ENCODE data around the gene SAA1.
"Not testable (repeated sequence)": the region's sequence is repeated elsewhere in the genome, so short reads cannot be mapped to it uniquely, and the experiment has no call there.

The SAA1 gene

DNA sequence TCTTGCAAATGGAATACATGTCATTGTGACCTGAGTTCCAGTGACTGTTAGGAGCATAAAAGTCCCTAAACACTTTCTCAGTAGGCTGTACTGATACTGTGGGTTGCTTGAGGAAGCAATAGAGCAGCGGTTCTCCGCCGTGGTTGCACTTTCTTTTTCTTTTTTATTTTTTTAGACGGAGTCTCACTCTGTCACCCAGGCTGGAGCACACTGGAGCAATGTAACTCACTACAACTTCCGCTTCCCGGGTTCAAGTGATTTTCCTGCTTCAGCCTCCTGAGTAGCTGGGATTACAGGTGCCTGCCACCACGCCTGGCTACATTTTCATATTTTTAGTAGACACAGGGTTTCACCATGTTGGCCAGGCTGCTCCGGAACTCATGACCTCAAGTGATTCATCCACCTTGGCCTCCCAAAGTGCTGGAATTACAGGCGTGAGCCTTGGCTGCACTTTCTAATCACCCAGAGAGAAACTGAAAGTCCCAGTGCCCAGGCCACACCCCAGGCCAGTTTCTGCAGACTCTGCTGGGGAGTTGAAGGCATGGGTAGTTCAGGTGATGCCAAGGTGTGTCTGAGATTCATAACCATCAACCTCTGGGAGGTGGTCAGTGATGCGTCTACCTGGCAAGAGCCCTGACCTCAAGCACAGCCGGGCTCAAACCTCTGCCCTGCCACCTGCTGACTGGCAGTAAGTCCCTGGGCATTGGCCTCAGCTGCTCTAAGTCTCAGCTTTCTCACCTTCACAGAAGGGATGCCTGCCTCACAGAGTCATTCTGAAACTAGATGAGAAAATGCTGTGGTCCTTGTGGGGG, 19.5 kb upstream of the SAA1 start:
- H3K4me1 ChIP-seq (ENCODE audit: insufficient read depth, low read length); H3K9me3 ChIP-seq (ENCODE audit: control insufficient read depth, insufficient read depth, low read length); H3K36me3 ChIP-seq (ENCODE audit: insufficient read depth, low read length); H3K9ac ChIP-seq (ENCODE audit: low read depth, low read length): not testable (repeated sequence)

DNA sequence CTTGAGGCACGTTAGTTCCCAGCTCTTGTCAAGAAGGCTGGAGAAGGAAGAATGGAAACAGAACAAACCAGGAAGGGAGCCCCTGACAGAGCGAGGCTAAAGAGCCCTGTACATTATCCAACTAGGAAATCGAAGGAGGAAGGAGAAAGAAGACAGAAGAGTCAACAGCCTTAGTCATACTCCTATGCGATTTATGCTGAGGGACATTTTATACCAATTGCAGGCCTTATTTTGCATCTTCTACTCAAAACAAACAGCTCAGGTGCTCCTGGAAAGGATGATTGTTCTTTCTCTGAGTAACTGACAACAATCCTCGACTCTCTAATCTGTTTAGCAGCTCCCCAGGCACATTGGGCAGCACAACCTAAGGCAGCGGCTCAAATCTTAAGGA, 18.9 kb upstream of the SAA1 start:
- H3K36me3 ChIP-seq (ENCODE audit: insufficient read depth, low read length); H3K9ac ChIP-seq (ENCODE audit: low read depth, low read length): not testable (repeated sequence)

DNA sequence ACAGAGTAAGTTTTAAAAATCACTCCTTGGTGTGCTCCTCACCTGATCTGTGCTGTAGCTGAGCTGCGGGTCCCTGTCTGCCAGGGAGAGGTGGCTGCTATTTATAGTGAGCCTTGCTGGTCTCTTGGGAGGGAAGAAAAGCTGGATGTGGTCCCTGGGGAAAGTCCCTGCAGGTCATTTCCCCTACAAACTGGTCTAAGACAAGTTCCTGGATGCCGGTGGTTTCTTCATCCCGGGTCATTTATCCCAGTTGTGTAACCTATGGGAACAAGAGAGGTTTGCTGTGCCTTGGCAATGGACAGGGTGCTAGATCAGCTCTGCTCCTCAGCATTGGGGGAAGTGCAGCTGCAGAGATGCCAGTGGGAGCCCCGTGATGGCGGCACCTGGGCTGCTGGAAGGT, 17.5 kb upstream of the SAA1 start, which contains the start of gene SAA2:
Gene SAA2, minus strand, starts transcription at position 108 of the 400 bp plus-strand sequence. CDS start 657 bp downstream, outside the sequence.
- no peak within 1 kb of the TSS for H3K9ac ChIP-seq (ENCODE audit: low read depth, low read length)
- H3K4me1 ChIP-seq (ENCODE audit: insufficient read depth, low read length), result no peaks in the 10 kb centered on the region
- H3K9me3 ChIP-seq (ENCODE audit: control insufficient read depth, insufficient read depth, low read length), result no peaks in the 10 kb centered on the region
- H3K36me3 ChIP-seq (ENCODE audit: insufficient read depth, low read length), result no peaks in the 10 kb centered on the region

More for the DNA sequence above, 18.9 kb upstream of the SAA1 start:
- H3K4me1 ChIP-seq (ENCODE audit: insufficient read depth, low read length); H3K9me3 ChIP-seq (ENCODE audit: control insufficient read depth, insufficient read depth, low read length): not testable (repeated sequence)

DNA sequence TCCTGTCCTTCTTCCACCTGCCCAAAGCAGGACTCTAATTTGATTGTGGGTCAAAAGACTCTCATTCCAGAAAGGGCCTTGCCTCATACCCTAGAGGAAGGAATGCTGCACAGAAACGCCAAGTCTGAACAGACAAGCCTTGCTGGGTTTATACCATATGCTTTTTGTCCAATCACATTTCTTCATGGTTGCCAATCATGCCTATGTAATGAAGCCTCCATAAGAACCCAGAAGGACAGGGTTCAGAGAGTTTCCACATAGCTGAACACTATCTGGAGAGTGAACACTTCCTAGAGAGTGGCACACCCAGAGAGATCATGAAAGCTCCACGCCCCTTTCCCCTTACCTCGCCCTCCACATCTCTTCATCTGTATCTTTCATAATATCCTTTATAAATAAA, 12.8 kb upstream of the SAA1 start:
- Histone ChIP-seq H3K4me1 (ENCODE audit: insufficient read depth, low read length) (no peaks in the 10 kb centered on the region), H3K9ac (ENCODE audit: low read depth, low read length) (no peak overlapping the region), H3K36me3 (ENCODE audit: insufficient read depth, low read length) (no peaks in the 10 kb centered on the region), H3K9me3 (ENCODE audit: control insufficient read depth, insufficient read depth, low read length) (no peaks in the 10 kb centered on the region)

DNA sequence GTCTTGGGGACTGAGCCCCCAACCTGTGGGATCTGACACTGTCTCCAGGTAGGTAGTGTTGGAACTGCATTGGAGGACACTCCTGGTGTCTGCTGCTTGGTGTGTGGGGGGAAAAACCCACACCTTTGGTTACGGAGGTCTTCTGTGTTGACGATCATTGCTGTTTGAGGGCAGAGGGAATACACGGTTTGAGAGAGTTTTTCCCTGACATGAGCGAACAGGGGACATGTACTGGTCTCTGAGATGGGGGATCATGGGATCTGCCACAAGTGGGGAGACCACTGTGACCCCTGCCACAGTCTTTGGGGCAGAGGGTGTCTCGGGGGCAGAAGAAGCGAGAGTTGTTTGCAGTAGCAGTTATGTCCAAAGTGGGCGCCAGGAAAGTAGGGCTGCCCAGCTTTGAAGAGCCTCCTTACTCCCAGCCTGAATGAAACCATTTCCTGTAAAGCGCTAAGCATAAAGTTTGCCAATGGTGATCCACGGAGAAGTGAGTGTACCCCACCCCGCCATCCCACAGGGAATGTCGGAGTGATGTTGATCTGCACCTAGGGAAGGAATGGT, 12.2 kb upstream of the SAA1 start:
- Histone ChIP-seq H3K36me3 (ENCODE audit: insufficient read depth, low read length) (no peaks in the 10 kb centered on the region), H3K9me3 (ENCODE audit: control insufficient read depth, insufficient read depth, low read length) (no peaks in the 10 kb centered on the region), H3K9ac (ENCODE audit: low read depth, low read length) (no peak overlapping the region), H3K4me1 (ENCODE audit: insufficient read depth, low read length) (no peaks in the 10 kb centered on the region)

DNA sequence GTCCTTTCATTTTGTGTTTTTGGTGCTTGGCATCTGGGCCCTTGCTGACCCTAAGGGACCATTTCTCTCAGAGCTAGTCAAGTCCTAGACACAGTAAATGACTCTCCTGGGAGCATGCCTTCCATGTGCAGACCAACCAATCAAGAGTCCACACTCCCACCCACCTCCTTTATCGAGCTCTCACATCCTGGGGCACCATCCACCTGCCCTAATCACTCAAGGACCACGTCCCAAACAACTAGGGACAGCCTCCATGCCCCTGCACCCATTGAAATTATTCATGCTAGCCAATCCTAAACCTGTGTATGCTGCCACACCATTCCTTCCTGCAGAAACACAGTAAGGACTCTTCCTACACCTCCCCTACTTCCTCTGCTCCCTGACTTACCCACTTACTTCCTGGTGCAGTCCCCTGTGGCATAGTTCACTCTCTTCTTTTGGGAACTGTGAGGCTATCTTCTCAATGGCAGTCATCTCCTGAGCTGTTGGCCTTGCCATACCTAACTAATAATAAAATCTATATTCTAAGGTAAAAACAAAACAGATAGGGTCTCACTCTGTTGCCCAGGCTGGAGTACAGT, 11.2 kb upstream of the SAA1 start:
- no peaks in the 10 kb centered on the region for H3K9me3 ChIP-seq (ENCODE audit: control insufficient read depth, insufficient read depth, low read length)

DNA sequence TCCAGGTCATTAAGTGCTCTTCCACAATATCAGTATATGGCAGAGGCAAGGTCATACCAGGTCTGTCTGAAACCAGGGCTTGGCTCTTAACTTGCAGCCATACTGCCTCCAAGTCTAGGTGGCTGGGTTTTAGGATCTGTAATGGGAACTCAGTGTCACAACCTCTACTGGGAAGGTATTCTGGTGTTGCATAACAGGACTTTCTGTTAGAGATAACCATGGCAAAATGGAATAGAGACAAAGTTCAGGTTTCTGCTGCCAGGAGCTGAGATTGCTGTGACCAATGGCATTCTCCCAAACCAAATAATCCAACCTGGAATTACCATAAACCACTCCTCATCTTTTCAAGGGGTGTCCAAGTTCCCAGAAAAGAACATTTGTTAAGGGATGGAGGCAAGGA, 6.8 kb upstream of the SAA1 start:
- Histone ChIP-seq H3K9me3 (ENCODE audit: control insufficient read depth, insufficient read depth, low read length) (no peaks in the 10 kb centered on the region), H3K4me1 (ENCODE audit: insufficient read depth, low read length) (no peaks in the 10 kb centered on the region), H3K9ac (ENCODE audit: low read depth, low read length) (no peak overlapping the region)

More for the DNA sequence above, 11.2 kb upstream of the SAA1 start:
- H3K9ac ChIP-seq (ENCODE audit: low read depth, low read length), result no peak overlapping the region
- H3K36me3 ChIP-seq (ENCODE audit: insufficient read depth, low read length), result no peaks in the 10 kb centered on the region
- no peaks in the 10 kb centered on the region for H3K4me1 ChIP-seq (ENCODE audit: insufficient read depth, low read length)

DNA sequence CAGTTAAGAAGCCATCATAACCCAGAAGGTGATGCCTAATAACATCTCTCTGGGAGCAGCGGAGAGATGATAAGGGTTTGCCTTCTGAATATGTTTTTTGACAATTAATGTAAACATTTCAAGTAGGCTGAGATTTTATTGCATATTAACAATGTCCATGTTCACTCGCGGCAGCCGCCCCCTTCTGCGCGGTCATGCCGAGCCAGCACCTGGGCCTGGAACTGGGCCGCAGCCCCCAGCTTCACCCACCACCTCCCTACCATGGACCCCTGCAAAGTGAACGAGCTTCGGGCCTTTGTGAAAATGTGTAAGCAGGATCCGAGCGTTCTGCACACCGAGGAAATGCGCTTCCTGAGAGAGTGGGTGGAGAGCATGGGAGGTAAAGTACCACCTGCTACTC, 4.3 kb upstream of the SAA1 start:
- H3K9me3 ChIP-seq (ENCODE audit: control insufficient read depth, insufficient read depth, low read length), result no peaks in the 10 kb centered on the region
- no peak overlapping the region for H3K9ac ChIP-seq (ENCODE audit: low read depth, low read length)
- no peaks in the 10 kb centered on the region for H3K4me1 ChIP-seq (ENCODE audit: insufficient read depth, low read length)
- no peaks in the 10 kb centered on the region for H3K36me3 ChIP-seq (ENCODE audit: insufficient read depth, low read length)

More for the DNA sequence above, 6.8 kb upstream of the SAA1 start:
- H3K36me3 ChIP-seq (ENCODE audit: insufficient read depth, low read length), result no peaks in the 10 kb centered on the region

DNA sequence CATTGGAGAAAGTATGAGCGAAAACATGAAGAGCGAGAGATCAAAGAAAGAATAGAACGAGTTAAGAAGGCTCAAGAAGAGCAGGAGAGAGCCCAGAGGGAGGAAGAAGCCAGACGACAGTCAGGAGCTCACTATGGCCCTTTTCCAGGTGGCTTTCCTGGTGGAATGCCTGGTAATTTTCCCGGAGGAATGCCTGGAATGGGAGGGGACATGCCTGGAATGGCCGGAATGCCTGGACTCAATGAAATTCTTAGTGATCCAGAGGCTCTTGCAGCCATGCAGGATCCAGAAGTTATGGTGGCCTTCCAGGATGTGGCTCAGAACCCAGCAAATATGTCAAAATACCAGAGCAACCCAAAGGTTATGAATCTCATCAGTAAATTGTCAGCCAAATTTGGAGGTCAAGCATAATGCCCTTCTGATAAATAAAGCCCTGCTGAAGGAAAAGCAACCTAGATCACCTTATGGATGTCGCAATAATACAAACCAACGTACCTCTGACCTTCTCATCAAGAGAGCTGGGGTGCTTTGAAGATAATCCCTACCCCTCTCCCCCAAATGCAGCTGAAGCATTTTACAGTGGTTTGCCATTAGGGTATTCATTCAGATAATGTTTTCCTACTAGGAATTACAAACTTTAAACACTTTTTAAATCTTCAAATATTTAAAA, 3.2 kb upstream of the SAA1 start:
- H3K36me3 ChIP-seq (ENCODE audit: insufficient read depth, low read length); H3K4me1 ChIP-seq (ENCODE audit: insufficient read depth, low read length); H3K9me3 ChIP-seq (ENCODE audit: control insufficient read depth, insufficient read depth, low read length): not testable (repeated sequence)

DNA sequence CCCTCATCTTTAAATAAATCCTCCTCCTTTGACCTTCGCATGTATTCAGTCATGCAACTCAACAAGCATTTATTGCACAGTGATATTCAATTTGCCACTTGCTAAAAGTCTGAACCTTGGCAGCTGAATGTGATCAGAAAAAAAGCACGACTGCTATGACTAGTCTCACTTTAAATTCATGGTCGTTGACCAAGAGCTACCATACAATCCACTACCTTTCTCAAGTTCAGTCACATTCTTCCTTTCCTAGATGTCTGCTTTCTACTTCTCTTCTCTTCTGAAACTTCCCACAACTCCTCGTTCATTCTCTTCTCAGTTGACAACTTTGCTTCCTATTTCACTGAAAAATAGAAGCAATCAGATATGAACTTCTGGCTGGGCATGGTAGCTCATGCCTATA, 2.0 kb upstream of the SAA1 start:
- no peak overlapping the region for H3K9ac ChIP-seq (ENCODE audit: low read depth, low read length)

More for the DNA sequence above, 3.2 kb upstream of the SAA1 start:
- not testable (repeated sequence) for H3K9ac ChIP-seq (ENCODE audit: low read depth, low read length)

DNA sequence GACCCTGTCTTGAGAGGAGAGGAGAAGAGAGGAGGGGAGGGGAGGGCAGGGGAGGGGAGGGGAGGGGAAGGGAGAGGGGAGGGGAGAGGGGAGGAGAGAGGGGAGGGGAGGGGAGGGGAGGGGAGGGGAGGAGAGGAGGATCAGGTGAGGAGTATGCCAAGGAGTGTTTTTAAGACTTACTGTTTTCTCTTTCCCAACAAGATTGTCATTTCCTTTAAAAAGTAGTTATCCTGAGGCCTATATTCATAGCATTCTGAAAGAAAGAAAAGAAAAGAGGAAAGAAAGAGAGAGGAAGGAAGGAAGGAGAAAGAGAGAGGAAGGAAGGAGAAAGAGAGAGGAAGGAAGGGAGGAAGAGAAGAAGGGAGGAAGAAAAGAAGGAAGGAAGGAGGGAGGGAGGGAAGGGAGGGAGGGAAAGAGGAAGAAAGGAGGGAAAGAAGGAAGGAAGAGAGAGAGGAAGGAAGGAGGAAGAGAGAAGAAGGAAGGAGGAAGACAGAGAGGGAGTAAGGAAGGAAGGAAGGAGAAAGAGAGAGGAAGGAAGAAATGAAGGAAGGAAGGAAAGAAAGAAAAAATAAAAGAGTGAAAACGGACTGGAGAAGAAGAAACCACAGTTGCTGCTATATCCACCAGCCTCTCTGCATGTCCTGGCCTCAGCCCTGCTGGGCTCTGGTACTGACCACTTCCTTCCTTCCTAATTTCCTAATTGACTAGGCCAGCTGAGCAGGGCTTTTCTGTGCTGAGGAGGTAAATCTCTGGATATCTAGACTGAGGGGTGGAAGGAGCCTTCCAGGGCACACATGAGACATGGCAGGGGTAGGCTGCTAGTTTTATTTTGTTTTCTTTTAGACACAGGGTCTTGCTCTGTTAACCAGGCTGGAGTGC, 1.1 kb upstream of the SAA1 start:
- Histone ChIP-seq H3K9ac (ENCODE audit: low read depth, low read length) (no peak overlapping the region), H3K4me1 (ENCODE audit: insufficient read depth, low read length) (peaks cover 5% of the 10 kb centered on the region; the same call in 1 of the 2 replicates), H3K36me3 (ENCODE audit: insufficient read depth, low read length) (no peaks in the 10 kb centered on the region), H3K9me3 (ENCODE audit: control insufficient read depth, insufficient read depth, low read length) (no peaks in the 10 kb centered on the region)

More for the DNA sequence above, 2.0 kb upstream of the SAA1 start:
- Histone ChIP-seq H3K4me1 (ENCODE audit: insufficient read depth, low read length) (no peaks in the 10 kb centered on the region), H3K9me3 (ENCODE audit: control insufficient read depth, insufficient read depth, low read length) (no peaks in the 10 kb centered on the region), H3K36me3 (ENCODE audit: insufficient read depth, low read length) (no peaks in the 10 kb centered on the region)

DNA sequence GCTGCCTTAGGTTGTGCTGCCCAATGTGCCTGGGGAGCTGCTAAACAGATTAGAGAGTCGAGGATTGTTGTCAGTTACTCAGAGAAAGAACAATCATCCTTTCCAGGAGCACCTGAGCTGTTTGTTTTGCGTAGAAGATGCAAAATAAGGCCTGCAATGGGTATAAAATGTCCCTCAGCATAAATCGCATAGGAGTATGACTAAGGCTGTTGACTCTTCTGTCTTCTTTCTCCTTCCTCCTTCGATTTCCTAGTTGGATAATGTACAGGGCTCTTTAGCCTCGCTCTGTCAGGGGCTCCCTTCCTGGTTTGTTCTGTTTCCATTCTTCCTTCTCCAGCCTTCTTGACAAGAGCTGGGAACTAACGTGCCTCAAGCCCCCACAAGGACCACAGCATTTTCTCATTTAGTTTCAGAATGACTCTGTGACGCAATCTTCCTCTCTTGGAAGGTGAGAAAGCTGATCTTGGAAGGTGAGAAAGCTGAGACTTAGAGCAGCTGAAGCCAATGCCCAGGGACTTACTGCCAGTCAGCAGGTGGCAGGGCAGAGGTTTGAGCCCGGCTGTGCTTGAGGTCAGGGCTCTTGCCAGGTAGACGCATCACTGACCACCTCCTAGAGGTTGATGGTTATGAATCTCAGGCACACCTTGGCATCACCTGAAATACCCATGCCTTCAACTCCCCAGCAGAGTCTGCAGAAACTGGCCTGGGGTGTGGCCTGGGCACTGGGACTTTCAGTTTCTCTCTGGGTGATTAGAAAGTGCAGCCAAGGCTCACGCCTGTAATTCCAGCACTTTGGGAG, 1.5 kb downstream of the SAA1 start:
- not testable (repeated sequence) for H3K9me3 ChIP-seq (ENCODE audit: control insufficient read depth, insufficient read depth, low read length); H3K9ac ChIP-seq (ENCODE audit: low read depth, low read length); H3K36me3 ChIP-seq (ENCODE audit: insufficient read depth, low read length); H3K4me1 ChIP-seq (ENCODE audit: insufficient read depth, low read length)

DNA sequence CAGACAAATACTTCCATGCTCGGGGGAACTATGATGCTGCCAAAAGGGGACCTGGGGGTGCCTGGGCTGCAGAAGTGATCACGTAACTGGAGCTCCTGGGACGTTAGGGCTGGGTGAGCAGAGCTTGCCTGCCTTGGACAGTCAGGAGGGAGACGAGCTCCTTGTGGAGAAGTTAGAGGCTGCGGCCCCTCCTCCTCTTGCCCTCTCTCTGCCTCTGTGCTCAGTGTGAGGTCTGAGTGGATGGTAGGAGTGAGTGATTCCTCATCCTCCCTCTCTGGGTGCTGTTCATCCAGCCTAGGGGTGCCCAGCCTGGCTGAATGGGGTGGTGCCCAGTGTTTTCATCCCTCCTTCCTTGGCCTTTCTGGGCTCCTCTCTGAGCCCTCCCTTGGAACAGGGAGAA, 3.2 kb downstream of the SAA1 start:
- not testable (repeated sequence) for H3K9ac ChIP-seq (ENCODE audit: low read depth, low read length); H3K36me3 ChIP-seq (ENCODE audit: insufficient read depth, low read length); H3K4me1 ChIP-seq (ENCODE audit: insufficient read depth, low read length); H3K9me3 ChIP-seq (ENCODE audit: control insufficient read depth, insufficient read depth, low read length)

Measured in ES-I3 (cell line).